Ovary (tissue), 3 donors: Measurements from ENCODE around the gene PIK3R4.

Experiments
- CTCF ChIP-seq, 3 donors: fragments of 450-650 bp in 2 of 3; fragments of 200-600 bp in 1 of 3; IDR thresholded peaks; one replicate each; pipeline versions ENCODE4 v1.5.1 to v1.8.0; 2016 to 2022; ENCODE audit warnings: antibody characterized with exemption in 3 of 3, mild to moderate bottlenecking in 1 of 3
- EP300 ChIP-seq: sonication (generic); formaldehyde crosslinking; IDR thresholded peaks from one replicate; pipeline ENCODE4 v1.6.1; 2017; ENCODE audit warnings: antibody characterized with exemption
- donor health status: DM: no; HTN: no; CAD: no.

DNA sequence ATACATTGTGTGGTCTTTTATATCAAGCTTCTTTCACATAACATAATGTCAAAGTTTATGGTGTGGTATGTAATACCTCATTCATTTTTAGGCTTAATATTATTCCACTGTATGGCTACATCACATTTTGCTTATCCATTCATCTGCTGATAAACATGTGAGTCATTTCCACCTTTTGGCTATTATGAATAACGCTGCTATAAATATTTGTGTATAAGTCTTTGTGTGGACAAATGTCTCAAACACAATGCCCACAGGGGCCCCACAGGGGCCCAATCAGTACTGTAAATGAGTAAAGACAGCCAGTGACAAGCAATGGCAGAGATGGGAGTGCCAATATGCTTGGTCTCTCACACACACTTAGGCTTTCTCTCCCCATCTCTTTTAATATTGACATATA lies 54.2 kb downstream of the PIK3R4 start:
- TF ChIP-seq EP300, result no peak
- no peak for TF ChIP-seq CTCF (IDR thresholded peaks at IDR 0.05)
